CD4-positive, alpha-beta T cell treated with Interleukin-6 at 100 ng/mL for 8 hours (primary cell): ENCODE measurements around the gene NMD3.
"Not testable (repeated sequence)": the region's sequence is repeated elsewhere in the genome, so short reads cannot be mapped to it uniquely, and the experiment has no call there.

Experiments used
- DNase-seq: peaks from one replicate; pipeline ENCODE4 v3.0.0-alpha.2; 2020; ENCODE audit warnings: mixed read lengths, low spot score

NMD3 gene

GRCh38 chr3:161231861-161232260, 10.8 kb downstream of the NMD3 start:
- DNase-seq: no peak

- no peak for DNase-seq
These were observed 12.4 kb downstream of the NMD3 start for GRCh38 chr3:161233557-161233956.

DNA sequence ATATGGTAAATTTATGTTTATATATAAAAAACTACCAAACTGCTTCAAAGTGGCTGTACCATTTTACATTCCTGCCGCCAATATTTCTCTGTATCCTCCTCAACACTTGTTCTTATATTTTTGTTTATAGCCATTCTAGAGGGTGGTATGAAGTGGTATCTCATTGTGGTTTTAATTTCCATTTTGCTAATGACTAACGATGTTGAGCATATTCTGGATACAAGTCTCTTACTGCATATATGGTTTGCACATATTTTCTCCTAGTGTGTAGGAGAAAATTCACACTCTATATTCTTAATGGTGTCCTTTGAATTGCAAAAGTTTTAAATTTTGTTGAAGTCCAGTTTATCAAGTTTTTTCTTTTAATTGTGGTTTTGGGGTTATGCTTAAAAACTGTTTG, 15.1 kb downstream of the NMD3 start:
- DNase-seq: no peak

DNA sequence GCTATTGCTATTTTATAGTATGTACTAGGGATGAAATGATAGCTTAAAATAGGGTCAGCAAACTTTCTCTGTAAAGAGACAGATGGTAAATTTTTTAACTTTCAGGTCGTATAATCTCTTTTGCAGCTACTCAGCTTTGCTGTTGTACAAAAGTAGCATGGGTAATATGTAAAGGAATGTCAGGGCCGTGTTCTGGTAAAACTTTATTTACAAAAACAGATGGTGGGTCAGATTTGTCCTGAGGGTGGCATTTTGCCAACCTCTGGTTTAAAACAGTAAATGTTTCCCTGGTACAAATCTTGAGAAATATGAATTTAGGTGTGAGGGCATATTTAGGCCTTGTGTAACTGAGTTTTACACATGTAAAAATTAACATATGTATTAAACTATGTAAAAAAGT, 18.6 kb downstream of the NMD3 start:
- no peak for DNase-seq

- no peak for DNase-seq
These were observed 23.4 kb downstream of the NMD3 start for GRCh38 chr3:161244538-161244937.

GRCh38 chr3:161247049-161247448, 25.9 kb downstream of the NMD3 start:
- DNase-seq: no peak

- no peak for DNase-seq
These were observed 29.0 kb downstream of the NMD3 start for GRCh38 chr3:161250116-161250515.

- DNase-seq: no peak
These were observed 30.6 kb downstream of the NMD3 start for GRCh38 chr3:161251716-161252115.

- DNase-seq: no peak
These were observed 31.0 kb downstream of the NMD3 start for GRCh38 chr3:161252143-161252542.

- DNase-seq: no peak
These were observed 32.6 kb downstream of the NMD3 start for GRCh38 chr3:161253711-161254110.

- no peak for DNase-seq
These were observed 33.8 kb downstream of the NMD3 start for GRCh38 chr3:161254861-161255260.

- DNase-seq: no peak
These were observed 41.9 kb downstream of the NMD3 start for GRCh38 chr3:161263057-161263456.

DNA sequence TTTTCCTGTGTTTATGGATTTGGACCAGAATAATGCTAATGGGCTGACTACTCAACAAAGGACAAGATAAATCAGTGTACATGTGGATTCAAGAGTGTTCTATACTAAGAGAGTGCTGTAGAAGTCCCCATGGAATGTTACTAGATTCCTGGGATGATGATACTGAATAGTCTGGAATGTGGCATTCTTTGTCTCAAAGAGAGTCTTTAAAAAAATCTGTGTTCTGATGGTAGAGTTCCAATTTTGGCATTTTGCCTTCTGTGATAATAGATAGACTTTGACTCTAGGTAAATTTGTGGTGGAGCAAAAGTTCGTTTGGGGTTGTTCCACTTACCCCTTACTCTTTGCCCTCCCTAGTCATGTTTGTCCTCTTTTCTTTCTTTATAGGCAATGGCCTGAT, 43.7 kb downstream of the NMD3 start:
- DNase-seq: no peak

DNA sequence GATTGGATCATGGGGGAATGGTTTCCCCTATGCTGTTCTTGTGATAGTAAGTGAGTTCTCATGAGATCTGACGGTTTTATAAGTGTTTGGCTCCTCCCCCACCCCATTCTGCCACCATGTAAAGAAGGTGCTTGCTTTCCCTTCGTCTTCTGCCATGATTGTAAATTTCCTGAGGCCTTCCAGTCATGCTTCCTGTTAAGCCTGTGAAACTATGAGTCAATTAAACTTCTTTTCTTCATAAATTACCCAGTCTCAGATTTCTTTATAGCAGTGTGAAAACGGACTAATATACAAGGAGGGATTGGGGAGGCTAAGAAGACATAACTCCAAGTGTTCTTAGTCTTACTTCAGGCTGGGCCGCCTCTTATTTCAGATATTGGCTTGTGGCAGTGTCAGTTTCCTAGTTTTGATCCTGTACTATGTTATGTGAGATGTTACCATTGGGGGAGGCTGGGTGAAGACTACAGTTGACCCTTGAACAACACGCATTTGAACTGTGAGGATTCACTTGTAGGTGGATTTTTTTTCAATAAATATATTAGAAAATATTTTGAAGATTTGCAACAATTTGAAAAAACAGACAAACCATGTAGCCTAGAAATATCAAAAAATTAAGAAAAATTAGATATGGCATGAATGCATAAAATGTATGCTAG, 44.9 kb downstream of the NMD3 start:
- DNase-seq: no peak

GRCh38 chr3:161266731-161267150, 45.6 kb downstream of the NMD3 start:
- no peak for DNase-seq

DNA sequence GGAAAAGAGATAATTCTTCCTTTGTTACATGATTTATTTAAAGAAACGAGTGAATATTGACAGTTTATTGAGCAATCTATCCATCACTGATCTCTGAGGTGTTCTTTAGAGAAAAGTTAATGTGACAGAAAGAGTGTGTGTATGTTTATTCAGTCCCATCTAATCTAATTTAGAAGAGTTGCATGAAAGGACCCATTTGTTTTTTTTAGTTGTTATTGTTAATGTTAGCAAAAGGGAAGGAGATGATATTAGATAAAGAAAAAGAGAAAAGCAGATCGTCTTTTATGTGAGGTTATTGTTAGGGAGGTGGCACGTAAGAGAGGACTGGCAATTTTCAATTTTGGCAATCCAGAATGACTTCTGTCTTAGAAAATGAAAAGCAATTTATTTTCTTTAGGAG, 46.5 kb downstream of the NMD3 start:
- DNase-seq: no peak

- no peak for DNase-seq
These were observed 47.5 kb downstream of the NMD3 start for GRCh38 chr3:161268601-161269000.

- DNase-seq: no peak
These were observed 49.9 kb downstream of the NMD3 start for GRCh38 chr3:161270991-161271390.

- no peak for DNase-seq
These were observed 50.5 kb downstream of the NMD3 start for GRCh38 chr3:161271646-161272045.

DNA sequence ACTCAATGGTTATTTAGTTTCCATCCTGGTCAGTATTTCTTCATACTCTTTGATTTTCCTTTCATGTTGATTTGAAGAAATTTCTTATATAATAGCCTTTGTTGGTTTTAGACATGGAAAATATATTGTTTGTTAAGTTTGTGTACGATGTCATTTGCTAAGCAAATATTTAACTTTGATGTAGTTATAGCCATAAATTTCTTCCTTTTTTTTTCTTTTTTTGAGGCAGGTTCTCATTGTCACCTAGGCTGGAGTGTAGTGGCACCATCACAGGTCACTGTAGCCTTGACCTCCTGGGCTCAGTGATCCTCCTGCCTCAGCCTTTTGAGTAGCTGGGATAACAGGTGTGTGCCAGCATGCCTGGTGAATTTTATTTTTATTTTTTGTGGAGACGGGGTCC, 51.4 kb downstream of the NMD3 start:
- DNase-seq: no peak

DNA sequence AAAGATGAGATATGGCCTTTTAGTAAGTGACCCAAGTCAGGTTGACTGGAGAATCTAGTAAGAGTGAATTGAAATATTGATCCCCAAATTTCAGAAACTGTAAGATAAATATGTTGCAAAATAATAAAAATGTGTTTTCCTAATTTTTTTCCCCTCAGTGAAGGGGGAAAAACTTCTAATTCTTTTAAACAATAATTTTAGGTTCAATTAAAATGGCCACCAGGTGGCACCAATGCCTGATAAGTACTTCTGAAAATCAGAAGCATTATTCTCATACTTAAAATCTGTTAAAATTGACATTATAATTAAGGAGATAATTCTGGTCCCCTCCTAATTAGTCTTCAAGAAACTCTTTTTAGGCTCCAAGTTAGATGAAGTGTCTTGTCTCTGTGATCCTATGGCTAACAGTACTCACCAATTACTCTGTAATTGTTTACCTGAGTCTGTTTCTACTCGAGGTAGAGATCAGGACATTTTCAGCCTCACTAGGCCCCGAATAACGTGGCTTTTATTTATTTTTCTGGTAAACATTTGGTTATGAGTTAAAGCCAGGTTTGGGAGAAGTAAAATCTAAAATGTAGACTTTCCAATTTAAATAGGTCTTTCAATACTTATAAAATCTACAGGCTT, 52.6 kb downstream of the NMD3 start:
- peak; percentile 31 for DNase-seq

DNA sequence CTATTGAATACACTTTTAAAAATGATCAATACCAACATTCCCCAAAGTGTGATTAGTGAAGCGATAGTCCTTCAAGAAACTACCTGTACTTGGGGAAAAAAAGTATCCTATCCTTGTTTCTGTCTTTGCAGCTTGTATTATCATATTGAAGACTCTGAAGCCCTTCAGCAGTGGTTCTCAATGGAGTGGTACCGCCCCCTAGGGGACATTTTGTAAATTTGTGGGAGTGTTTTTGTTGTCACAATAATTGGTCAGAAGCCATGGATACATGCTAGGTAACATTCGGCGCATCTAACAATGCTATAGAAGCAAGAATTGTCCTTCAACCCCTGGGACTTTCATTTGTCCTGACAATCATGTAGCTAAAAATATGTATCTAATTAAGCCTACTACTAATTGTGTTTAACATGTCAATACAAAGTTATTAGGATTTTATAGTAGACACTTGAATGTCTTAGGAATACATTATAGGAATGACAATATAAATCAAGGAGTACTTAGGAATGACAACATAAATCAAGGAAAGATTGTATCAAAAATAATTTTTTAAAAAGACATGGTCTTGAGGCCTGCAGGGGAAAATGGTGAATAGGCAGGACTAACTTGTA, 53.7 kb downstream of the NMD3 start:
- peak; percentile 24 for DNase-seq

GRCh38 chr3:161275919-161276318, 54.8 kb downstream of the NMD3 start:
- no peak for DNase-seq

DNA sequence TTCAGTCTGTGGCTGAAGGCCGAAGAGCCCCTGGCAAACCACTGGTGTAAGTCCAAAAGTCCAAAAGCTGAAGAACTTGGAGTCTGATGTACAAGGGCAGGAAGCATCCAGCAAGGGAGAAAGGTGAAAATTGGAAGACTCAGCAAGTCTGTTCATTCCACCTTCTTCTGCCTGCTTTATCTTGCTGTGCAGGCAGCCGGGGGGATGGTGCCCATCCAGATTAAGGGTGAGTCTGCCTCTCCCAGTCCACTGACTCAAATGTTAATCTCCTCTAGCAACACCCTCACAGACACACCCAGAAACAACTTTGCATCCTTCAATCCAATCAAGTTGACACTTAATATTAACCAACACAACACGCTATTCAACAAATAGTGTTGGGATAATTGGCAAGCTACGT, 61.3 kb downstream of the NMD3 start:
- not testable (repeated sequence) for DNase-seq
